ENCODE data around the gene THBS2. TPM values are rescaled to one million over a fixed set of nuclear protein-coding genes. Genes with fewer than 3 reads are reported as not detected.
"Not testable (repeated sequence)": the region's sequence is repeated elsewhere in the genome, so short reads cannot be mapped to it uniquely, and the experiment has no call there.

THBS2 gene
- 7.3 TPM for polyA plus RNA-seq (ENCODE audit: insufficient read length)
- long read RNA-seq, donor 1, full-length matches to known transcripts = 2 of 2 reads
- long read RNA-seq, donor 1, partial matches to known transcripts = 0 of 2 reads
- long read RNA-seq, donor 1, other reads (novel, unspliced or antisense) = 0 of 2 reads
- long read RNA-seq, donor 2 = 0 reads
- long read RNA-seq, donor 3 = 0 reads
- long read RNA-seq, donor 4 = 0 reads
- long read RNA-seq, donor 5, full-length matches to known transcripts = 1 of 1 reads
- long read RNA-seq, donor 5, partial matches to known transcripts = 0 of 1 reads
- long read RNA-seq, donor 5, other reads (novel, unspliced or antisense) = 0 of 1 reads
- long read RNA-seq, donor 6 = 0 reads
- long read RNA-seq, donor 7, full-length matches to known transcripts = 2 of 2 reads
- long read RNA-seq, donor 7, partial matches to known transcripts = 0 of 2 reads
- long read RNA-seq, donor 7, other reads (novel, unspliced or antisense) = 0 of 2 reads
- long read RNA-seq, donor 8 = 0 reads

DNA sequence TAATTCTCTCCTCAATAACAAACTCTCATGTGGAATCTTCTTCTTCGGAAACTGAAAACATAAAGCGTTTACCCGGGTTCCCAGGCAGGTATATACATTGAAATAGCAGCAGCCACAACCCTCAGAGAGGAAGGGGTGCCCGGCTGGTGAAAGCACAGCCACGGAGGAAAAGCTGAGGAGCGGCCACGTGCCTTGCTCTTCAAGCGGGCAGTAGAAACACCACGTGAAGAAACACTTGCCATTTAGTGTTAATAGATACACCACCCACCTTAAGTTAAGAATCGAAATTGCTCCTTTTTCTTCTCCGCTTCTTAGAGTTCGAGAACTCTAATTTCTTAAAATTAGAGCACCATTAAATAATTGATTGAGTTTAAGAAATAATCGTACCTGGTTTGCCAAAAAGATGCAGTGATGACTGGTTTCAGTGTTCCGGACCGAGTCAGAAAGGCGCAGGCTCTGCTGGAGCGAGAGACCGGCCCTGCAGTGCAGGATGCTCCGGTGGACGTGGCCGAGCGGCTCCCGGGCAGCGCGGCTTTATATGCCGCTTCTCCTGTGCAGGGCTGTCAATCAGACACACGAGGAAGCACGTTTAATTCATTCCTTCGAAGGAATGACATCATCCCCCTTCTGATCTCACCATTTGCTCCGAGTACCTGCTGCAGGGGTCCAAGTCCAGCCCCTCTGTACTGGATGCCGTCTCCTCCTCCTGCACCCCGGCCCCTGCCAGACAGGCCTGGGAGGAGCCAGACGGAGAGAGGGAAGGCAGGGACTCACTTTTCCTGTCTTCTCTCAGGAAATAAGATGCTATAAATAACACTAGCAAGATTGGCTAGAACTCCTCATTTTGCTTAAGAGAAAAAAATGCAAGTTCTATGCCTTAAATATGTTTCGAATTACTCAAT lies at the start of gene THBS2:
THBS2 (minus strand) TSS at position 510 of the 902 bp plus-strand sequence. CDS start 3,062 bp downstream, outside the sequence.
- DNase-seq = no peak

GRCh38 chr6:169302716-169303115 lies 49.1 kb upstream of the THBS2 start:
- DNase-seq = no peak

DNA sequence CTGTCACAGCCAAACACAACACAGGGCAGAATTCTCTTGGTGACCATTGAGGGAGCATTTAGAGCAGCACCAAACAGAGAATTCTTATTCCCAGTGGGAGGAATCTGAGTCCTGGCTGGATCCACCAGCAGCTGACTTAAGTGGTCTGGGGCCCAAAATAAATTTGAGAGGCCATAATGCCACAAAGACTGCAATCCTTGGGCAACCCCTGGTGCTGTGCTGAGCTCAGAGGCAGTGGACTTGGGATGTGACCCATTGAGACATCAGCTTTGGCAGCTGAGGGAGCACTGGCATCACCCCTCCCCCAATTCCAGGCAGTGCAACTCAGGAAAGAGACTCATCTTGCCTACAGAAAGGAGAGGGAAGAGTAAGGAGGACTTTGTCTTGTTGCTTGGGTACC lies 48.6 kb upstream of the THBS2 start:
- DNase-seq = no peak

DNA sequence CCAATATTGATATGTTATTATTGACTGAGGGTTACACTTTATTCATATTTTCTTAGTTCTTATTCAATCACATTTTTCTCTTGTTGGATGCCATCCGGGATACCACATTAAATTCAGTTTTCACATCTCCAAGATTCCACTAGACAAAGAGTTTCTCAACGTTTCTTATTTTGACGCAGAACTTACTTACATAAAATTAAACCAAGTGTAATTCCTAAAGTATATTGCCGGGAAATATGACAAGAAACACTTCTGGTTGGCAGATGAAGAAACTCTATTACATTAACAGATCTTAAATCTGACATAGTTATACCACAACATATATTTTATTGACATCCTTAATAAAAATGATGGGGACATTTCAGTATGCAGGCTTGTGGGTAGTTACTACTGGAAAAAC lies 47.3 kb upstream of the THBS2 start:
- no peak for DNase-seq

GRCh38 chr6:169298626-169299025 lies 45.0 kb upstream of the THBS2 start:
- DNase-seq = not testable (repeated sequence)

DNA sequence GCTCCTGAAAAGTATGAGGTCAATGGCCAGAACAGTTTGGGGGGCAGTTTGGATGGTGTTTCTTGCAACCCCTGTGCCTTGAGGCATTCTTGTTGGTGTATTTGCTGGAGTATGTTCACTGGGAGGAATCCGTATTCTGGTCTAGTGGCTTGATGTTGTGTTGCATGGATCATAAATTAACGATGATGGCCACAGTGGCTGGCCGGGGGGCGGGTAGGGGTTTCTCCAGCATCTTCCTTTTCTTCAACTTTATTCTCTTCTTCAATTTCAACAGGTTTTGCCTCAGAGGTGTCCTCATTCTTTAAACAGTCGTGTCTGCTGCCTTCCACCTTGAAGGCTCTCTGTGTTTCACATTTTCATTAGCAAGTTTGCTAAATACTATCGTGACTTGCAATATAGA lies 43.0 kb upstream of the THBS2 start:
- DNase-seq = no peak

GRCh38 chr6:169296170-169296569 lies 42.5 kb upstream of the THBS2 start:
- no peak for DNase-seq

GRCh38 chr6:169293196-169293595 lies 39.5 kb upstream of the THBS2 start:
- DNase-seq = no peak

- no peak for DNase-seq
Observed at GRCh38 chr6:169292338-169293124, 38.9 kb upstream of the THBS2 start.

DNA sequence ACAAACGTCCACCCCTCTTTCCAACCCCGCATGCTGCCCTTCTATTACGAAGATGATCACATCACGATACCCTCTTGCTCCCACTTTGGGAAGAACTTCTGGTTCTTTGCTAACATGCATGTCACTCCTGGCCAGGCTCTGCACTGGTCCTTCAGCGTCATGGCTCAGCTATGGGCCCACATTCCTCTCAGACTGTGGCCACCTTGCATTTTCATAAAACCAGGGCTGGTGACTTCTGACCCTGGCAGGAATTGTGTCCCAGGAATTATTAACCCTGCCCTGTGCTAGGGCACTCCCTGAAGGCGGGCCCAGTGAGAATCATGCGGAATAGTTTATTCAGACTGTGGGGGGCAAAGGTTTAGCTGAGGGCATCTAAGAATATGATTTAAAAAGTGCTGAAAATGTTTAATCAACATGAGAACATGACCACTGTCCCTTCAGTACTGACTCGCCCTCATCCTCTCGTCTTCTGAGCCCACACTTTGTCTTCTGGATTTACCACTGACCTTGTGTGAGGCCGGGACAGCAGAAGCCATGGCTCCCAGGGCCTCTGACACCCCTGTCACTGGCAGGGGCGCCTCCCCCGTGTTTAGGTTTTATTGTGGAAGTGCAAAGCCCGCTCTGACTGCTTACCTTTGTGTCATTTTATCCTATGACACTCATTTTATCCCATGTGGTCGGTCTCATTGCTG lies 38.1 kb upstream of the THBS2 start:
- DNase-seq = no peak

- DNase-seq = no peak
Observed at GRCh38 chr6:169291148-169291547, 37.5 kb upstream of the THBS2 start.

GRCh38 chr6:169289619-169290339 lies 36.1 kb upstream of the THBS2 start:
- DNase-seq = no peak

DNA sequence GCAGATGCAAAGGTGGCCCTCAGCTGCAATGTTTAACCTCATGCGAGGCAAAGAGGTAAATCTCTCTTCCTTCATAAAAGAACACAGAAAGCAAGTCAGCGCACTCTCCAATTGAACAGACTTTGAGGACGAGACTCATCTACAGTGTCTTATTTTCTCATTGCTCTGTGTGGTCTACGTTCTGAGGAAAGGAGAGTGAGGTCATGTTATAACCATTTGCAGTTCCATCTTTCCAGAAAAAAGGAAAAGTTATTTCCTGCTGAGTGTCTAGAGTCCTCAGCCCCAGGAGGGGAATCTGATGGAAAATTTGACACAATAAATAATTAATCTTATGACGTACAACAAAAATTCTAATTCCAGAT lies 35.6 kb upstream of the THBS2 start:
- DNase-seq = no peak

GRCh38 chr6:169288591-169288990 lies 34.9 kb upstream of the THBS2 start:
- no peak for DNase-seq

DNA sequence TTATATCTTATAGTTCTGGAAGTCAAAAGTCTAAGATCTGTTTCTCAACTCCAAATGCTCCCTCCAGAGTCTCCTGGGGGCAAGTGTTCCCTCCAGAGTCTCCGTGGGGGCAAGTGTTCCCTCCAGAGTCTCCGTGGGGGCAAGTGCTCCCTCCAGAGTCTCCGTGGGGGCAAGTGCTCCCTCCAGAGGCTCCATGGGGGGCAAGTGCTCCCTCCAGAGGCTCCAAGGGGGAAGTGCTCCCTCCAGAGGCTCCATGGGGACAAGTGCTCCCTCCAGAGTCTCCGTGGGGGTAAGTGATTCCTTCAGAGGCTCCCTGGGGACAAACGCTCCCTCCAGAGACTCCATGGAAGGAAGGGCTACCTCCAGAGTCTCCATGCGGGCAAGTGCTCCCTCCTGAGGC lies 34.0 kb upstream of the THBS2 start:
- DNase-seq = no peak

DNA sequence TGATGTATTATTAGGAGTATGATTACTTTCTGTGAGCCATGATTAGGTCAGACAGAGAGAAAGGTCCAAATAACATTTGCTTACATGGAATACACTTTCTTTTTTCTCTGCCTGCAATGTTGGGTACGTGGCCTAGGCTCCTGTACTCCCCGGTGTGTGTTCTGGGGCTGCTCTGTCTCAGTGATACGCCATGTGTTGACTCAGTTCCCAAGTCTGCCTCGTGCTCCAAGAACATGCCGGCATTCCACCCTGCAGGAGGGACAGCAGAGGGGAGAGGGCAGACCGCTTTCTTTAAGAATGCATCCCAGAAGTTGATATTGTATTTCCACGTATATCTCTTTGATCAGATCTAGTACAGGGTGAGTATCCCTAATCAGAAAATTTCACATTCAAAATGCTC lies 33.3 kb upstream of the THBS2 start:
- DNase-seq = no peak

GRCh38 chr6:169285165-169285564 lies 31.5 kb upstream of the THBS2 start:
- DNase-seq = no peak

DNA sequence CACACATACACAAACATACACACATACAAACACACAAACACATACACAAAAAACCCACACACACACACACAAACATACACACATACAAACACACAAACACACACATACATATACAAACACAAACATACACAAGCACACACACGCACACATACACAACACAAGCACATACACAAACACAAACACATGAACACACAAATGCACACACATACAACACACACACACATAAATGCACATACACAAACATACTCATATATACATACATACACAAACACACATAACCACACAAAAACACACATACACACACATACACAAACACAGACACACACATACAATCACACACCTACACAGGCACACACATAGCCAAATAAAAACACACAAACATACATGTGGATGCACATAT lies 30.3 kb upstream of the THBS2 start:
- DNase-seq = no peak

DNA sequence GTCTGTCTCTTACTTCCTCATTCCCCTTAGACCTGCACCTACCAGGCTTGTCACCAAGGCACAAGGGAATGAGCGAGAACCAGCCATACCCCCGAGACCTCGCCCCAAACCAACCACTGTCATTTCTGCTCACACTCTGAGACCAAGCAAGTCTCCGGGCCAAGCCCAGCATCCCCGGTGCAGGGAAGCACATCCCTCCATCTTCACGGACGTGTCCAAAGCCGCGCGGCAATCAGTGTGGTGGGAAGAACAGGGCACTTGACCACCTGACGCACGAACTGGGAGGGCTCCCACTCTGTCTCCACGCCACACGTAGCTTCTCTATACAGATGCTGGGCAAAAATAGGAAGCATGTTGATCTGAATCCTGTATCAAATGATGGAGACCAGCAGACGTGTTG lies 28.4 kb upstream of the THBS2 start:
- DNase-seq = no peak

DNA sequence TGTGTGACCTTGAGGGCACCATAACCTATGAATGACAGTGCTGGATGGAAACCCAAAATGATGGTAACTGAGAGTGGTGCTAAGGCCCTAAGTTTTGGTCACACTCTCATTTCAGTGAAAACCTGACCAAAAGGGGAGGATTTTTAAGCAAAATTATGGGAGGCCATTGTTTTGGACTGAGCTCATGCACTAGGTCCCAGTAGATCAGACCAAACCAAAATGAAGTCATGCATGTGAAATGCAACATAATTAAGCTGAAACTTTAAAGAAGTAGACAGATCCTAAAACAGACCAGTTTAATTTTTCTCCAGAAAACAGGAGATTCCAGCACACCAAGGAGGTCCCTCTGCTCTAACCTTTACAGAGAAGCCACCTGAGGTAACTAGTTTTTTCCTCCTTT lies 24.0 kb upstream of the THBS2 start:
- no peak for DNase-seq

GRCh38 chr6:169274781-169275180 lies 21.1 kb upstream of the THBS2 start:
- no peak for DNase-seq
